Keratinocyte (primary cell): Measurements from ENCODE around the gene GPATCH2. TPM values are rescaled to one million over a fixed set of nuclear protein-coding genes. Genes with fewer than 3 reads are reported as not detected.

Experiments
- DNase-seq: peaks from one replicate; pipeline ENCODE4 v3.0.0-alpha.2; 2011; ENCODE audit warnings: low read depth, missing footprints, low spot score
- FAIRE-seq: peaks from 2 replicates; lab custom pipeline; 2011; peaks lifted over from hg19 to GRCh38; lab: Jason Lieb, UNC
- H2AFZ ChIP-seq: 2 replicates; pipeline ENCODE4 v1.6.0; 2012; ENCODE audit warnings: low read length, control low read depth, inconsistent platforms; ENCODE audit not compliant: control insufficient read depth
- H3K27ac ChIP-seq: 2 replicates; pipeline ENCODE4 v1.5.1; 2011; ENCODE audit warnings: low read length; ENCODE audit not compliant: control insufficient read depth, insufficient read depth
- H3K27me3 ChIP-seq: 3 replicates; pipeline ENCODE4 v1.6.0; 2011; ENCODE audit warnings: low read length; ENCODE audit not compliant: control insufficient read depth, insufficient read depth; ENCODE audit errors: extremely low read depth
- H3K36me3 ChIP-seq, 2 experiments: 2 replicates in 1 of 2; 3 replicates in 1 of 2; pipeline ENCODE4 v1.5.1; 2011; ENCODE audit warnings: low read length in 2 of 2, mild to moderate bottlenecking in 1 of 2; ENCODE audit not compliant: control insufficient read depth in 2 of 2, insufficient read depth in 2 of 2; ENCODE audit errors: extremely low read depth in 1 of 2
- H3K4me1 ChIP-seq: 3 replicates; pipeline ENCODE4 v1.5.1; 2011; ENCODE audit warnings: low read length; ENCODE audit not compliant: control insufficient read depth, insufficient read depth; ENCODE audit errors: extremely low read depth
- H3K4me2 ChIP-seq: 3 replicates; pipeline ENCODE4 v1.6.0; 2011; ENCODE audit warnings: low read depth, low read length; ENCODE audit not compliant: control insufficient read depth, insufficient read depth; ENCODE audit errors: extremely low read depth
- H3K4me3 ChIP-seq, 3 experiments: fragments of 200-600 bp in 1 of 3; sonication (generic) in 1 of 3; 2 replicates in 2 of 3; 3 replicates in 1 of 3; pipeline ENCODE4 v1.5.1; 2011 to 2016; ENCODE audit warnings: low read length in 3 of 3, mild to moderate bottlenecking in 3 of 3, control low read depth in 2 of 3, inconsistent platforms in 1 of 3, low read depth in 1 of 3, mixed read lengths in 1 of 3, mixed run types in 1 of 3, moderate library complexity in 1 of 3; ENCODE audit not compliant: control insufficient read depth in 2 of 3, insufficient read depth in 2 of 3; ENCODE audit errors: extremely low read depth in 1 of 3
- H3K79me2 ChIP-seq: 2 replicates; pipeline ENCODE4 v1.6.0; 2012; ENCODE audit warnings: low read length; ENCODE audit not compliant: control insufficient read depth, insufficient read depth
- H3K9ac ChIP-seq: 3 replicates; pipeline ENCODE4 v1.6.0; 2011; ENCODE audit warnings: low read length; ENCODE audit not compliant: control insufficient read depth, insufficient read depth; ENCODE audit errors: extremely low read depth
- H3K9me1 ChIP-seq: 3 replicates; pipeline ENCODE4 v1.6.0; 2011; ENCODE audit warnings: low read length; ENCODE audit not compliant: control insufficient read depth, insufficient read depth; ENCODE audit errors: extremely low read depth
- H3K9me3 ChIP-seq: 2 replicates; pipeline ENCODE4 v1.5.1; 2012; ENCODE audit warnings: low read depth, low read length; ENCODE audit not compliant: control insufficient read depth
- H4K20me1 ChIP-seq: 3 replicates; pipeline ENCODE4 v1.6.0; 2011; ENCODE audit warnings: low read length; ENCODE audit not compliant: control insufficient read depth, insufficient read depth; ENCODE audit errors: extremely low read depth
- EZH2 ChIP-seq: IDR thresholded peaks from one replicate; pipeline ENCODE4 v1.6.1; 2012; ENCODE audit warnings: inconsistent platforms, mild to moderate bottlenecking, low read length, moderate library complexity
- dilution Hi-C: fragments of 300-500 bp; cut with MboI; formaldehyde crosslinking; loops from one replicate; pipeline ENCODE4 v1.7.0; 2020; ENCODE audit warnings: low sequenced_read_pairs; ENCODE audit not compliant: extremely low pct_ligation_motif_present
- polyA plus RNA-seq, 5 experiments: library from polyadenylated mRNA; depleted of rRNA in 3 of 5; stranded (reverse) in 3 of 5; stranded (forward) in 1 of 5; unstranded in 1 of 5; fragments of >200 nt; gene quantifications; 1 replicate in 1 of 5; 2 replicates in 3 of 5; 3 replicates in 1 of 5; pipeline versions ENCODE4 v1.2.1 to v1.2.3, GENCODE V29; 2011 to 2012; ENCODE audit warnings: missing spikeins in 2 of 5, low read depth in 1 of 5, low replicate concordance in 1 of 5
- TF ChIP-seq, protein P1 (sequence below), 3 experiments: IDR thresholded peaks in 1 of 3; conservative IDR thresholded peaks in 1 of 3; optimal IDR thresholded peaks in 1 of 3; 2 replicates in 2 of 3; 3 replicates in 1 of 3; pipeline versions ENCODE3 to v1.5.1; 2011; ENCODE audit warnings: low read length in 3 of 3, mild to moderate bottlenecking in 3 of 3, moderate library complexity in 2 of 3, control low read depth in 1 of 3, inconsistent platforms in 1 of 3; ENCODE audit not compliant: insufficient read depth in 2 of 3; ENCODE audit errors: extremely low read depth in 1 of 3

Gene GPATCH2
- polyA plus RNA-seq, 1 donor (not counting 4 experiments of a cell fraction or from before 2014, with no cell fraction given), result 15.7 TPM

DNA sequence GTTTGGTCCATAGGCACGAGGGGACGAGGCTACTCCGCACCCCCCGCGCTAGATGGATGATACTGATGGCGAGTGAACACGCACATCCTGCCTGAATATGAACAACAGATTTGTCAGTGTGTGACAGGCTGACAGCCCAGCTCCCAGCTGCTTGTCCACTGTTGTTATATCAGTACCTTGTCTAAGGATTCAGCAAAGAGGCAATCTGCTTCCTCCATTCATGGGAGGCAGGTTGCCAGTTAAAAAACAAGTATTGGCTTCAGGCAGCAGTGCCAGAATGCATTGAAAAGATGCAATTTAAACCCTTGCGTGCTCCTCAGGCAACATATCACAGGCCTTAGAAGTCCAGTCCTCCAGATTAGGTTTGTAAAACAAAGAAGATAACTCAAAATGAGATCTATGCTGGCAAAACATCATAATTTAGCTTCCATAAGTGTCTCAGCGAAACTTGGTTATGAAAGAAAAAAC, 223.3 kb downstream of the GPATCH2 start:
- TF ChIP-seq, protein P1, sequence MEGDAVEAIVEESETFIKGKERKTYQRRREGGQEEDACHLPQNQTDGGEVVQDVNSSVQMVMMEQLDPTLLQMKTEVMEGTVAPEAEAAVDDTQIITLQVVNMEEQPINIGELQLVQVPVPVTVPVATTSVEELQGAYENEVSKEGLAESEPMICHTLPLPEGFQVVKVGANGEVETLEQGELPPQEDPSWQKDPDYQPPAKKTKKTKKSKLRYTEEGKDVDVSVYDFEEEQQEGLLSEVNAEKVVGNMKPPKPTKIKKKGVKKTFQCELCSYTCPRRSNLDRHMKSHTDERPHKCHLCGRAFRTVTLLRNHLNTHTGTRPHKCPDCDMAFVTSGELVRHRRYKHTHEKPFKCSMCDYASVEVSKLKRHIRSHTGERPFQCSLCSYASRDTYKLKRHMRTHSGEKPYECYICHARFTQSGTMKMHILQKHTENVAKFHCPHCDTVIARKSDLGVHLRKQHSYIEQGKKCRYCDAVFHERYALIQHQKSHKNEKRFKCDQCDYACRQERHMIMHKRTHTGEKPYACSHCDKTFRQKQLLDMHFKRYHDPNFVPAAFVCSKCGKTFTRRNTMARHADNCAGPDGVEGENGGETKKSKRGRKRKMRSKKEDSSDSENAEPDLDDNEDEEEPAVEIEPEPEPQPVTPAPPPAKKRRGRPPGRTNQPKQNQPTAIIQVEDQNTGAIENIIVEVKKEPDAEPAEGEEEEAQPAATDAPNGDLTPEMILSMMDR (optimal IDR thresholded peaks at IDR 0.05 in 1 of 3, IDR thresholded peaks at IDR 0.05 in 1 of 3, conservative IDR thresholded peaks at IDR 0.05 in 1 of 3; ENCODE audit: extremely low read depth in 1 of 3, insufficient read depth in 2 of 3, low read length in 3 of 3), result no peak
- no peaks in the 10 kb centered on the region for H3K9me1 ChIP-seq
- H3K4me3 ChIP-seq, result no peak overlapping the region
- H3K9ac ChIP-seq, result no peak overlapping the region
- H3K9me3 ChIP-seq, result no peaks in the 10 kb centered on the region
- H2AFZ ChIP-seq, result no peak overlapping the region
- H3K4me2 ChIP-seq, result no peak overlapping the region
- dilution Hi-C loops, result no loop called here
- DNase-seq (no peak), FAIRE-seq (peak; percentile 23)
- peaks cover 3% of the 10 kb centered on the region for H3K27me3 ChIP-seq
- no peaks in the 10 kb centered on the region for H3K36me3 ChIP-seq
- no peaks in the 10 kb centered on the region for H4K20me1 ChIP-seq
- no peaks in the 10 kb centered on the region for H3K79me2 ChIP-seq
- no peak overlapping the region for H3K27ac ChIP-seq
- no peaks in the 10 kb centered on the region for H3K4me1 ChIP-seq

DNA sequence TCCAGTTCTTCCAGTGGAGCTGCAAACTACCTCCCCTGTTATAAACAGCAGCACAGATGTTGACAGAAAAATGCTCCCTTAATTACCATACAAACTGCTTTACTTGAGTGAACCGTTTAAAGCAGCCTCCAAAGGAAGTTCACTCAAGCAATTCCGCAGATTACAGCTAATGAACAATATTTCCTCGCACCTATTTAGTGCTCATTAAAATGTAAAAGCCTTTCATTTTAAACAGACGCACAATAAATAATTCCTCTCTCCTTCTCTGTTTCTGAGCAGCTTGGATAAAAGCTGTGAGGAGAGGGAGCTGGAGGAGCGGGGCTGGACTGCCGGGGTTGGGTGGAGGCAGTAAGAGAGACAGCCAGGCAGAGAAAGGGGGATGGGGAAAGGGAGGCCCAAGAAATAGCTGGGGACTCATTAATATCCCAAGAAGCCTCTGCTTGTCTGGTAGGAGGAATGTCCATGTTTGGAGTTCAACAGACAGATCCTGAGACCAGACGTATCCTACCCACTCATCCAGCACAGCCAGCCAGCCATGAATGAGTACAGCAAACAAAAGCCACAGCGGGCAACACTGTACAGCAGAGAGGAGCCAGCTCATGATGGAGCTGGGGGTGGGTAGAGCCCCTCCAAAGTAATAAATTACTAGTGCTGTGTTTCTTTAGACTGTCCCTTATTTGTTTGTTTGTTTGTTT, 227.7 kb downstream of the GPATCH2 start:
- FAIRE-seq, result no peak
- no peak overlapping the region for H2AFZ ChIP-seq
- no peak overlapping the region for H3K4me3 ChIP-seq
- dilution Hi-C loops, result no loop called here
- peaks cover 7% of the 10 kb centered on the region for H3K27me3 ChIP-seq
- H3K27ac ChIP-seq, result no peak overlapping the region
- TF ChIP-seq, protein P1 (optimal IDR thresholded peaks at IDR 0.05 in 1 of 3, IDR thresholded peaks at IDR 0.05 in 1 of 3, conservative IDR thresholded peaks at IDR 0.05 in 1 of 3; ENCODE audit: extremely low read depth in 1 of 3, insufficient read depth in 2 of 3, low read length in 3 of 3), result no peak
- no peak for TF ChIP-seq EZH2
- no peaks in the 10 kb centered on the region for H3K9me3 ChIP-seq
- H3K9me1 ChIP-seq, result no peaks in the 10 kb centered on the region
- no peaks in the 10 kb centered on the region for H3K36me3 ChIP-seq
- no peaks in the 10 kb centered on the region for H3K4me1 ChIP-seq
- H4K20me1 ChIP-seq, result no peaks in the 10 kb centered on the region
- no peak overlapping the region for H3K9ac ChIP-seq
- H3K79me2 ChIP-seq, result no peaks in the 10 kb centered on the region
- H3K4me2 ChIP-seq, result no peak overlapping the region
- DNase-seq, result no peak
